Panc1 (cell line): ENCODE results near the gene KRT86. TPM values are rescaled to one million over a fixed set of nuclear protein-coding genes. Genes with fewer than 3 reads are reported as not detected.
A peak's percentile ranks its signal among the peaks of the same experiment; 100 is the strongest.

Experiments
- ATAC-seq: fragments of 200-7000 bp; cut with Tn5 transposase; 2 replicates; pipeline ENCODE4 v1.9.1; 2020; ENCODE audit warnings: mild to moderate bottlenecking, moderate library complexity
- BruUV-seq: library from RNA; stranded (reverse); fragments of 400-500 nt; replicated peaks from 2 replicates; lab custom pipeline; 2021; lab: Mats Ljungman, UMichigan
- CTCF ChIA-PET: fragments of 300-600 bp; sonication (Branson Sonifier 250); formaldehyde crosslinking; loops from one replicate; lab custom pipeline; 2022; ENCODE audit warnings: antibody characterized with exemption; lab: Charles Lee
- POLR2A ChIA-PET: fragments of 300-600 bp; sonication (Branson Sonifier 250); formaldehyde crosslinking; loops from one replicate; lab custom pipeline; 2022; ENCODE audit warnings: antibody characterized with exemption; lab: Charles Lee
- DNase-seq: peaks from one replicate; pipeline ENCODE4 v3.0.0-alpha.2; 2010; ENCODE audit warnings: low read depth, low spot score
- H3K27ac ChIP-seq: 2 replicates; pipeline ENCODE4 v1.5.1; 2011; ENCODE audit warnings: mild to moderate bottlenecking, low read length, inconsistent platforms
- H3K27me3 ChIP-seq: fragments of 200-500 bp; sonication (Bioruptor generic); 2 replicates; pipeline ENCODE4 v1.6.0; 2014; ENCODE audit warnings: low read length, inconsistent platforms; ENCODE audit not compliant: control insufficient read depth, insufficient read depth
- H3K36me3 ChIP-seq: fragments of 200-500 bp; sonication (Bioruptor generic); 2 replicates; pipeline ENCODE4 v1.5.1; 2014; ENCODE audit warnings: inconsistent platforms, mild to moderate bottlenecking, low read length, moderate library complexity; ENCODE audit not compliant: control insufficient read depth, insufficient read depth
- H3K4me1 ChIP-seq: 2 replicates; pipeline ENCODE4 v1.5.1; 2011; ENCODE audit warnings: inconsistent platforms, mild to moderate bottlenecking, low read length, moderate library complexity; ENCODE audit not compliant: control insufficient read depth, insufficient read depth
- H3K4me3 ChIP-seq, 2 experiments: 2 replicates each; pipeline ENCODE4 v1.5.1; 2011 to 2012; ENCODE audit warnings: low read depth in 2 of 2, low read length in 2 of 2, mild to moderate bottlenecking in 2 of 2, inconsistent platforms in 1 of 2, moderate library complexity in 1 of 2
- H3K9me3 ChIP-seq: fragments of 200-500 bp; sonication (Bioruptor generic); 2 replicates; pipeline ENCODE4 v1.5.1; 2014; ENCODE audit warnings: low read depth, mild to moderate bottlenecking, inconsistent platforms, low read length, moderate library complexity; ENCODE audit not compliant: control insufficient read depth, insufficient read depth
- POLR2AphosphoS5 ChIP-seq: IDR thresholded peaks from 2 replicates; pipeline ENCODE4 v1.6.1; 2012; ENCODE audit warnings: mild to moderate bottlenecking, low read depth, low read length, moderate library complexity
- REST ChIP-seq, 2 experiments: IDR thresholded peaks; 2 replicates each; pipeline ENCODE4 v1.6.1; 2011 to 2012; ENCODE audit warnings: low read depth in 2 of 2, control low read depth in 1 of 2, low read length in 1 of 2, mild to moderate bottlenecking in 1 of 2, moderate library complexity in 1 of 2; ENCODE audit not compliant: insufficient read depth in 1 of 2
- SIN3A ChIP-seq: IDR thresholded peaks from 2 replicates; pipeline ENCODE4 v1.6.1; 2012; ENCODE audit warnings: low read depth, mild to moderate bottlenecking, low read length, moderate library complexity, borderline replicate concordance; ENCODE audit not compliant: insufficient read depth
- TCF7L2 ChIP-seq: IDR thresholded peaks from 2 replicates; pipeline ENCODE4 v1.6.1; 2011; ENCODE audit warnings: mild to moderate bottlenecking, low read depth, low read length, inconsistent platforms
- in situ Hi-C: cut with HindIII; loops from 2 replicates; pipeline ENCODE4 v1.10.0; 2016; ENCODE audit warnings: low sequenced_read_pairs, low pct_unique_long_range_greater_than_20kb
- intact Hi-C: fragments of 100-400 bp; cut with micrococcal nuclease; formaldehyde crosslinking; loops from one replicate; pipeline ENCODE4 v1.10.0; 2022; ENCODE audit not compliant: unreplicated experiment
- total RNA-seq: library from RNA; stranded (reverse); gene quantifications from one replicate; pipeline ENCODE4 v1.2.1, GENCODE V29; 2021; ENCODE audit not compliant: unreplicated experiment
- TF ChIP-seq, protein P1 (sequence below): fragments of 450-650 bp; IDR thresholded peaks from 2 replicates; pipeline ENCODE4 v1.5.1; 2017; ENCODE audit warnings: mild to moderate bottlenecking

KRT86 gene
- total RNA-seq, 1 experiment from 2014 or later, result 1.1 TPM

- ChIA-PET POLR2A (interaction anchor here (0.5 kb wide), 1 partner anchor 215 kb away, joined by 3 read pairs; no protein-coding TSS in a partner anchor), CTCF (no interaction called here)
- Histone ChIP-seq H3K9me3 (no peaks in the 10 kb centered on the region), H3K4me3 (no peak overlapping the region), H3K27ac (peak overlapping the region; percentile 46), H3K36me3 (no peaks in the 10 kb centered on the region), H3K4me1 (peaks cover 26% of the 10 kb centered on the region), H3K27me3 (no peaks in the 10 kb centered on the region)
- in situ Hi-C loops (no loop called here), intact Hi-C loops (loop anchor here (10.0 kb wide), 1 partner anchor 51 kb away; no protein-coding TSS in a partner anchor)
- no TSS peak for BruUV-seq
- TF ChIP-seq, protein P1, sequence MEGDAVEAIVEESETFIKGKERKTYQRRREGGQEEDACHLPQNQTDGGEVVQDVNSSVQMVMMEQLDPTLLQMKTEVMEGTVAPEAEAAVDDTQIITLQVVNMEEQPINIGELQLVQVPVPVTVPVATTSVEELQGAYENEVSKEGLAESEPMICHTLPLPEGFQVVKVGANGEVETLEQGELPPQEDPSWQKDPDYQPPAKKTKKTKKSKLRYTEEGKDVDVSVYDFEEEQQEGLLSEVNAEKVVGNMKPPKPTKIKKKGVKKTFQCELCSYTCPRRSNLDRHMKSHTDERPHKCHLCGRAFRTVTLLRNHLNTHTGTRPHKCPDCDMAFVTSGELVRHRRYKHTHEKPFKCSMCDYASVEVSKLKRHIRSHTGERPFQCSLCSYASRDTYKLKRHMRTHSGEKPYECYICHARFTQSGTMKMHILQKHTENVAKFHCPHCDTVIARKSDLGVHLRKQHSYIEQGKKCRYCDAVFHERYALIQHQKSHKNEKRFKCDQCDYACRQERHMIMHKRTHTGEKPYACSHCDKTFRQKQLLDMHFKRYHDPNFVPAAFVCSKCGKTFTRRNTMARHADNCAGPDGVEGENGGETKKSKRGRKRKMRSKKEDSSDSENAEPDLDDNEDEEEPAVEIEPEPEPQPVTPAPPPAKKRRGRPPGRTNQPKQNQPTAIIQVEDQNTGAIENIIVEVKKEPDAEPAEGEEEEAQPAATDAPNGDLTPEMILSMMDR, result no peak
- TF ChIP-seq POLR2AphosphoS5, result no peak
- TF ChIP-seq REST (IDR thresholded peaks at IDR 0.05; ENCODE audit: insufficient read depth in 1 of 2, low read depth in 2 of 2, low read length in 1 of 2), result no peak
- no peak for TF ChIP-seq TCF7L2
- no peak for TF ChIP-seq SIN3A
- ATAC-seq (no peak), DNase-seq (no peak)
Measured at GRCh38 chr12:52275686-52276085, 1.2 kb downstream of the KRT86 start.

- H3K27ac ChIP-seq, result peak overlapping the region; percentile 96
- H3K9me3 ChIP-seq, result no peaks in the 10 kb centered on the region
- H3K4me3 ChIP-seq, result no peak overlapping the region
- no peak for DNase-seq
- CTCF ChIA-PET, result interaction anchor here (1.5 kb wide), 1 partner anchor 29 kb away, joined by 3 read pairs; no protein-coding TSS in a partner anchor
- BruUV-seq, result no TSS peak
- peaks cover 39% of the 10 kb centered on the region for H3K4me1 ChIP-seq
- no peak for ATAC-seq
- H3K27me3 ChIP-seq, result no peaks in the 10 kb centered on the region
- POLR2A ChIA-PET, result interaction anchor here (0.5 kb wide), 1 partner anchor 41 kb away, joined by 3 read pairs; no protein-coding TSS in a partner anchor
- no peaks in the 10 kb centered on the region for H3K36me3 ChIP-seq
- in situ Hi-C loops, result no loop called here
- intact Hi-C loops, result loop anchor here (10.0 kb wide), 1 partner anchor 53 kb away; no protein-coding TSS in a partner anchor
- TF ChIP-seq TCF7L2, result no peak
- TF ChIP-seq, protein P1, result no peak
- no peak for TF ChIP-seq POLR2AphosphoS5
- TF ChIP-seq REST (IDR thresholded peaks at IDR 0.05; ENCODE audit: insufficient read depth in 1 of 2, low read depth in 2 of 2, low read length in 1 of 2), result no peak
- TF ChIP-seq SIN3A, result no peak
Measured at GRCh38 chr12:52277486-52278245, 3.2 kb downstream of the KRT86 start.
